Dendritic cell treated with granulocyte-macrophage colony-stimulating factor and Interleukin-4, amounts not matched to agents 40 ng/mL and 50 ng/mL, for 4 days (primary cell): ENCODE results near the gene SLC45A2.

Source experiments
- H3K27ac Mint-ChIP-seq: one replicate; pipeline ENCODE4 v1.8.0; 2022; ENCODE audit warnings: mild to moderate bottlenecking, mixed read lengths
- H3K27me3 Mint-ChIP-seq: one replicate; pipeline ENCODE4 v1.8.0; 2022; ENCODE audit warnings: mild to moderate bottlenecking, mixed read lengths
- H3K36me3 Mint-ChIP-seq: one replicate; pipeline ENCODE4 v1.8.0; 2022; ENCODE audit warnings: low read depth, mixed read lengths
- H3K4me1 Mint-ChIP-seq: one replicate; pipeline ENCODE4 v1.8.0; 2022; ENCODE audit warnings: low read depth, mixed read lengths
- H3K4me3 Mint-ChIP-seq: one replicate; pipeline ENCODE4 v1.8.0; 2022; ENCODE audit warnings: mild to moderate bottlenecking, moderate library complexity, mixed read lengths
- H3K9me3 Mint-ChIP-seq: one replicate; pipeline ENCODE4 v1.8.0; 2022; ENCODE audit warnings: mixed read lengths
- intact Hi-C: fragments of 100-400 bp; cut with micrococcal nuclease; formaldehyde crosslinking; loops from one replicate; pipeline ENCODE4 v1.15.0; 2022

SLC45A2 gene

GRCh38 chr5:33903118-33903517 is 81.4 kb downstream of the SLC45A2 start:
- Mint-ChIP-seq H3K27ac (no peak overlapping the region), H3K4me3 (no peak overlapping the region), H3K4me1 (no peaks in the 10 kb centered on the region), H3K36me3 (no peaks in the 10 kb centered on the region), H3K27me3 (no peaks in the 10 kb centered on the region), H3K9me3 (peaks cover 45% of the 10 kb centered on the region)
- intact Hi-C loops: no loop called here

- intact Hi-C loops: no loop called here
- H3K27me3 Mint-ChIP-seq: no peaks in the 10 kb centered on the region
- H3K27ac Mint-ChIP-seq: no peak overlapping the region
- H3K4me3 Mint-ChIP-seq: no peak overlapping the region
- no peaks in the 10 kb centered on the region for H3K36me3 Mint-ChIP-seq
- H3K9me3 Mint-ChIP-seq: peaks cover 29% of the 10 kb centered on the region
- no peaks in the 10 kb centered on the region for H3K4me1 Mint-ChIP-seq
Measured at GRCh38 chr5:33901156-33901555, 83.3 kb downstream of the SLC45A2 start.
